ENCODE results near the gene GRIN1. TPM values are rescaled to one million over a fixed set of nuclear protein-coding genes. Genes with fewer than 3 reads are reported as not detected.

Gene GRIN1
- total and polyA plus RNA-seq, 2 of the 8 experiments (the other 6 are each of a cell fraction or from before 2014, with no cell fraction given), result 0.48 to 2.1 TPM

DNA sequence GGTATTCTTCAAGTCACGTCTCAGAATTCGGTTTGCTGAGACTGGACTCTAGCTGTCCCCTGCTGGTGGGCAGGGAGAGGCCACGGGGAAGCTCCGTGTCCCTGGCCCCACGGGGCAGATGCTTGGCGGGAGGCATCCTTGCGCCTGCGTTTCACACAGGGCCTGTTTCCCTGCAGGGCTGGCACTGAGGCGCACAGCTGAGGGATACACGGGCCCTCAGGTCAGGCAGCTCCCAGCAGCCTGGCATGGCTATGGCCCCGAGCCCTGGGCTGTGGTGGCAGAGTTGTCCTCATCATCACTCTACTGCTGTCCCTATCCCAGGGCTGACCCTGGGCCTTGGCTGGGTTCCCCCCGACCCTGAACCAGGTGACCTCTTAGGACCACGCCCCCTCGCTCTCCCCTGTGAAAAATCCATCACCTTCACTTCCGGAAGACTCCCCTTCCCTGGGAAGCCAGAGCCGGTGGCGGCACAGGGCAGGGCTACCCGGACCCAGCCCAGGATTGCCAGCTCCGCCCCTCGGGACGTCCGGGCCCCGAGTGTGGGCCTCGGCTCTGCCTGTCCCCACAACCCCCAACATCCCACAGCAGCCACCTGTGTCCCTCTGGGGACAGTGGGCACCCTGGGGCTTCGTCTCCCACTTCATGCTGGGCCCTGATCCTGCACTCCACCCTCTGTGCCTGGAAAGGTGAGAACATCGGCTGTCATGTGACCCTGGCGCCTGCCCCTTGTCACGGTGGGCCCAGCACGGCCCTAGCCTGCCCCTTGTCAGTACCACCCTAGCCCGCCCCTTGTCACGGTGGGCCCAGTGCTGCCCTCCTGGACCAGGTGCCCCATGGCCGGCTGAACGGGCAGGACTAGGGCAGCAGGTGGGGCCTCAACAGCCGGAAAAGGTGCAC, 29.5 kb upstream of the GRIN1 start (continued):
- no peak for TF ChIP-seq SAP30 (IDR thresholded peaks at IDR 0.05; ENCODE audit: insufficient read depth, insufficient replicate concordance, low read length)
- no peak for TF ChIP-seq EZH2 (IDR thresholded peaks at IDR 0.05; ENCODE audit: low read depth, low read length, severe bottlenecking)

All from H1 (cell line).